Measurements from ENCODE around the gene ARHGAP25.

The ARHGAP25 gene

DNA sequence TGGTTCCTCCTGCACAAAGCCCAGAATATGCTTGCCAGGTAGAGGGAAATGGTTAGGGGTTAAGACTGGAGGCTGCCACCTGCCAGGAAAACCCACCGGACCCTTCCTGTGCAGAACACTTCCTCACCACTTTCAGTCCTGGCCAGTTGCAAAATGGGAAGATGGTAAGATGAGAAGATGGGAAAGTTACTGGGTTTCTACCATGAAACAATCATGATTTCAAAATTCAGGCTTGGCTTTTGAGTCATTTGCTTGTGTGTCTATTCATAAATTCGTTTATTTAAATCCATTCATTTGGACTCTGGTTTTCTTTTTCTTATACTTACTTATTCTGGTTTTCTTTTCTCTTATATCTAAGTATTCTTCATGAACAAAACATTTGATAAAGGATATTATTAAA is 129.4 kb downstream of the ARHGAP25 start:
- no peak for DNase-seq (ENCODE audit: low read depth)

DNA sequence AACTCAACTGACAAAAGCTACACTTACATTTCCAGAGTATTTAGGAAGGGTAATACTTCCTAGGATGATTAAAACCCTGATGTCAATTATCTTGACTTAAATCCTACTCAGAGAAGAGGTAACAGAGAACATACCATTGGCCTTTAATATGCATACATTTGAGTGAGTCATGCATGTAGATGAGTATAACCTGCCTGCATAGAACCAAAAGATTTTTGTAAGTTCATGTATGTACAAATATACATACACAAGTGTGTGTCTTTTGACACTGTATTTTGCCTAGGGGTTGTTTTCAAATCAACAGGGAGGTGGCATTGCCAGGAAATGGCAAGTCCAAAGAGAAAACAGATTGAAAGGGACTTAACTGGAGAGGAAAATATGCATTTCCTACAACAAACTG is 130.5 kb downstream of the ARHGAP25 start:
- DNase-seq (ENCODE audit: low read depth) = no peak

DNA sequence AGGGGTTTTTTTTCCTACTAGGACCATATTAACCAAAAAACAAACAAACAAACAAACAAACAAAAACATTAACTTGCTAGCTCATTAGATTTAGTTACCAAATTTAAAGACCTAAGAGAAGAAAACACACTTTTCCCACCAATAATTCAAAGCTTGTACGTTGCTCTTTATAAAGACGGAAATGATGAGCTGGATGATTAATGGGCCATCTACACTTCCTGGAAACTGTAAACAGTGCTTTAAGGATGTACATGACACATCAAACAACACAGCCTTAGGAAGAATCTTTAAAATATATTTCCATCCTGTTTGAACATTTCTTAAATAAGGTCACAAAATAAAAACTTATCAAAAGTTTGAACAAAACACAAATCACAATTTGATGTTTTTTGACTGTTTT is 135.6 kb downstream of the ARHGAP25 start:
- no peak for DNase-seq (ENCODE audit: low read depth)

DNA sequence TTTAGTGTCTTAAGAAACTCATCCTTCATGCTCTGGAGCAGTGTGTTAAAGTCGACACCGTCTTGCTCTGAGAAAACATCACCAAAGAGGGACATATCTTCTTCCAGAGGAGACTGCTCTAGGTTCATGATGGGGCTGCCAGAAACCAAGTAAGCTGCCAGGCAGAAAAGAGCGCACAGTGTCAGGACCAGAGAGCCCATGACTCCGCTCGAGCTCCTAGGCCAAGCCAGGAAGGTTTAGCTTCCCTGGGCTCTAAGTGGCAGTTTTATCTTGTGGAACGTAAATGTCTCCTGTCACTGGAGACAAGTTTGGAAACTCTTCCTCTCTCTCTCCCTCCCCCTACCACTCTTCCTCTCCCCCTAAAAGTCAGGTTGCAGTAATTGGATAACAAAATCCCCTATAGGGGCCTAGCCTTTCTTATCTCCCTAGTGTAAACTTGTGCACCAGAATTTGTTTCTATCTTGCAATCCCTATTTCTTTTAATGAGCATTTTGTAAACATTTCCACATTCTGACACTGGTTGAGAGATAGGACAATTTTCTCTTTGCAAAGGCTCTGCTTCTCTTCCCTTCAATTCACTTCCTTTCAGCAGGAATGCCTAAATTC is 136.7 kb downstream of the ARHGAP25 start, which contains the start of gene BMP10:
Gene BMP10 (minus strand): TSS at position 239 of the 606 bp plus-strand sequence. CDS start 39 bp downstream, at position 200.
- no peak for DNase-seq (ENCODE audit: low read depth)
